Measurements from ENCODE around the gene U2AF1L4.

The U2AF1L4 gene

DNA sequence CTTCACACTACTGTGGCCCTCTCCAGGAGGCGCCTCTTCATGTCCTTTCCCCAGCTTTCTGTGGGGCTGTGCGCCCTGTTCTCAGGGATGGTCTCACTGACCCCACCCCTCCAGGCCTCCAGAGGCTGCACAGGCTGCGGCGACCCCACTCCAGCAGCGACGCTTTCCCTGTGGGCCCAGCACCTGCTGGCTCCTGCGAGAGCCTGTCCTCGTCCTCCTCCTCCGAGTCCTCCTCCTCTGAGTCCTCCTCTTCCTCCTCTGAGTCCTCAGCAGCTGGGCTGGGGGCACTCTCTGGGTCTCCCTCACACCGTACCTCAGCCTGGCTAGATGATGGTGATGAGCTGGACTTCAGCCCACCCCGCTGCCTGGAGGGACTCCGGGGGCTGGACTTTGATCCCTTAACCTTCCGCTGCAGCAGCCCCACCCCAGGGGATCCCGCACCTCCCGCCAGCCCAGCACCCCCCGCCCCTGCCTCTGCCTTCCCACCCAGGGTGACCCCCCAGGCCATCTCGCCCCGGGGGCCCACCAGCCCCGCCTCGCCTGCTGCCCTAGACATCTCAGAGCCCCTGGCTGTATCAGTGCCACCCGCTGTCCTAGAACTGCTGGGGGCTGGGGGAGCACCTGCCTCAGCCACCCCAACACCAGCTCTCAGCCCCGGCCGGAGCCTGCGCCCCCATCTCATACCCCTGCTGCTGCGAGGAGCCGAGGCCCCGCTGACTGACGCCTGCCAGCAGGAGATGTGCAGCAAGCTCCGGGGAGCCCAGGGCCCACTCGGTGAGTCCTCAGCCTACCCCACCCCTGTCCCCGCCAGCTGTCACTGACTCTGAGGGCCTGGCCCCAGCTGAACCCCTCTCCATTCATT is 41.3 kb upstream of the U2AF1L4 start:
- H3K27ac Mint-ChIP-seq = no peak overlapping the region
- H3K36me3 Mint-ChIP-seq = peaks cover 19% of the 10 kb centered on the region
- H3K27me3 Mint-ChIP-seq = no peaks in the 10 kb centered on the region
- DNase-seq = no peak
- H3K4me3 Mint-ChIP-seq = no peak overlapping the region
- H3K9me3 Mint-ChIP-seq = no peaks in the 10 kb centered on the region
- no peaks in the 10 kb centered on the region for H3K4me1 Mint-ChIP-seq
- CTCF ChIA-PET = interaction anchor here (1.1 kb wide), 1 partner anchor 39 kb away, joined by 3 read pairs; no protein-coding TSS in a partner anchor

DNA sequence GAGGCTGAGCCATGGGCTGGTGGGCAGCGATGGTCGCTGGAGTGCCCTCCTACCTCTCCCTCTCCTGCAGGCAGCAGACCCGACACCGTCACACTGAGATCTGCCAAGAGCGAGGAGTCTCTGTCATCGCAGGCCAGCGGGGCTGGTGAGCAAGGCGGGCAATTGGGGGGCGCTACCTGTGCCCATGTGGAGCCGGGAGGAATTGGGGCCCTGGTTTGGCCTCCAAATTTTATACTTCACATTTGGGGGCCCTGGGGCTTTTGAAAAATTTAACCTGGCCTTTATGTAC is 40.1 kb upstream of the U2AF1L4 start:
- Mint-ChIP-seq H3K36me3 (peaks cover 25% of the 10 kb centered on the region), H3K4me1 (no peaks in the 10 kb centered on the region), H3K27me3 (no peaks in the 10 kb centered on the region), H3K4me3 (no peak overlapping the region), H3K27ac (no peak overlapping the region), H3K9me3 (no peaks in the 10 kb centered on the region)
- CTCF ChIA-PET = no interaction called here
- no peak for DNase-seq

DNA sequence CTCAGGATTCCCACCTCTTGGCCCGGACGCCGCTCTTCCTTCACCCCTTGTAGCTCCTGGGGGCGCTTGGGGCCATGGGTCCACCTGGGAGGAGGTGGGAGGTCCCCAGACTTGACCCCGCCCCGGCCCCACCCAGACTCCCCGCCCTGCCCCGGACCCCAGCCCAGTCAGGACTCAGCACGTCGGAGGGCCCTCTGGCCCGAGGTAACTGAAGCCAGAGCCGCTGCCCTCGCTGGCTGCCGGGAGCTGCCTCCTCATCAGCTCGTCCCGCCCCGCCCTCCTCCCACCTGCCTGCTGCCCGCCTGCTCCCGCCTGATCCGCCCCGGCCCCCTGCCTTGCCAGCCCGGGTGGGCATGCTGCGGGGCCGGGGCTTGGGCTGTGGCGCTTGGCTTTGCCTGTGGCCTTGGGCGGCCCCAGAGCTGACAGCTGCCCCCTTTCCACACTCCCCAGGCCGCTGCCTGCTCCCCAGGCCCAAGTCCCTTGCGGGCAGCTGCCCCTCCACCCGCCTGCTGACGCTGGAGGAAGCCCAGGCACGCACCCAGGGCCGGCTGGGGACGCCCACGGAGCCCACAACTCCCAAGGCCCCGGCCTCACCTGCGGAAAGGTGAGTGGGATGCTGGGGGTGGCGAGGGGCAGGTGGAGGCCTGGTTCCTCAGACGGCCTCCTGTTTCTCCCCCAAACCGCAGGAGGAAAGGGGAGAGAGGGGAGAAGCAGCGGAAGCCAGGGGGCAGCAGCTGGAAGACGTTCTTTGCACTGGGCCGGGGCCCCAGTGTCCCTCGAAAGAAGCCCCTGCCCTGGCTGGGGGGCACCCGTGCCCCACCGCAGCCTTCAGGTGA is 39.5 kb upstream of the U2AF1L4 start:
- Mint-ChIP-seq H3K9me3 (no peaks in the 10 kb centered on the region), H3K27me3 (no peaks in the 10 kb centered on the region), H3K4me1 (no peaks in the 10 kb centered on the region), H3K4me3 (no peak overlapping the region), H3K27ac (no peak overlapping the region), H3K36me3 (peaks cover 29% of the 10 kb centered on the region)
- CTCF ChIA-PET = no interaction called here
- DNase-seq = no peak

DNA sequence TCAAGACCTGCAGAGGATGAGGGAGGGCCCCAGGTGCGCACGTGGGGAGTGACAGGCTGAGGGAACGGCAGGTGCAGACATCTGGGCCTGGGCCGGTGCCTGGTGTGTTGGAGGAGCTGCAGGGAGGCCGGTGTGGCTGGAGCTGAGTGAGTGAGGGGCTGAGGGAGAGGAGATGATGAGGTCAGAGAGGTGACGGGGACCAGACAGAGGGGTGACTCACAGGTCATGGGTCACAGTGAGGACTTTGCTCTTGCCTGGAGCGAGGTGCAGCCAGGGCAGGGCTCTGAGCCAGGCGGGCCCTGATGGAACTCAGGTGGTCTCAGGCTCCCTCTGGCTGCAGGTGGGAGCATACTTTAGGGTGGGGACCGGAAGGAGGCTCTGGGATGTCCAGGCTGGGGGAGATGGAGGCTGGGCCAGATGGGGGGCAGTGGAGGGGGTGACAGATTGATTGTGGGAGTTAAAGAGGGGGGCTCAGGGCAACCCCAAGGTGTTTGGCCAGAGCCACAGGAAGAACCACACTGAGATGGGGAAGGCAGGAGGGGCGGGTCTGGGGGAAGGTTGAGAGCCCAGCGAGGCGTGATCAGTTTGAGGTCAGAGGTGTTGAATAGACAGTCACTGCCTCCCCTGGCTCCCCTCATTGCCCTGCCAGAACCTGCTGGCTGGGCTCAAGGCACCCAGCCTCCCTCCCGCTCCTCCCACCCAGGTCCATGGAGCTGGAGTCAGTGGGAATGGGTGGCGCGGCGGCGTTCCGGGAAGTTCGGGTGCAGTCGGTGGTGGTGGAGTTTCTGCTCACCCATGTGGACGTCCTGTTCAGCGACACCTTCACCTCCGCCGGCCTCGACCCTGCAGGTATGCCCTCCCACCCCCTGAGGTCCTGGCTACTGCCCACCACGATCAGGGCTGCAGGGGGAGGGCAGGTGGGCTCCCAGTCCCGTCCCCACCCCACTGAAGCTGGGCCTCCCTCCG is 38.5 kb upstream of the U2AF1L4 start:
- H3K9me3 Mint-ChIP-seq = no peaks in the 10 kb centered on the region
- H3K4me3 Mint-ChIP-seq = no peak overlapping the region
- H3K36me3 Mint-ChIP-seq = peaks cover 34% of the 10 kb centered on the region
- CTCF ChIA-PET = no interaction called here
- no peaks in the 10 kb centered on the region for H3K4me1 Mint-ChIP-seq
- no peak for DNase-seq
- H3K27ac Mint-ChIP-seq = no peak overlapping the region
- no peaks in the 10 kb centered on the region for H3K27me3 Mint-ChIP-seq

DNA sequence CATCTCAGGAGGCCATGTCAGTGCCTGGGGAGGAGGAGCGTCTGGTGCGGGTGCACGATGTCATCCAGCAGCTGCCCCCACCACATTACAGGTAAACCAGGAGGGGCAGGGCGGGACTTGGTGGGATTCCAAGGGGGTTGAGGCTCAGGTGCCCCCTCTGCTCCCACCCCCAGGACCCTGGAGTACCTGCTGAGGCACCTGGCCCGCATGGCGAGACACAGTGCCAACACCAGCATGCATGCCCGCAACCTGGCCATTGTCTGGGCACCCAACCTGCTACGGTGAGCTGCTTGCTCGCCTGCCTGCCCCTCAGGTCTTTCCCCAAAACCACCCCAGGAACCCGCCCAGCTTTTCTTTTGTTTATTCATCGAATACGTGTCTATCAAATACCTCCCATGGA is 37.4 kb upstream of the U2AF1L4 start:
- DNase-seq = no peak

DNA sequence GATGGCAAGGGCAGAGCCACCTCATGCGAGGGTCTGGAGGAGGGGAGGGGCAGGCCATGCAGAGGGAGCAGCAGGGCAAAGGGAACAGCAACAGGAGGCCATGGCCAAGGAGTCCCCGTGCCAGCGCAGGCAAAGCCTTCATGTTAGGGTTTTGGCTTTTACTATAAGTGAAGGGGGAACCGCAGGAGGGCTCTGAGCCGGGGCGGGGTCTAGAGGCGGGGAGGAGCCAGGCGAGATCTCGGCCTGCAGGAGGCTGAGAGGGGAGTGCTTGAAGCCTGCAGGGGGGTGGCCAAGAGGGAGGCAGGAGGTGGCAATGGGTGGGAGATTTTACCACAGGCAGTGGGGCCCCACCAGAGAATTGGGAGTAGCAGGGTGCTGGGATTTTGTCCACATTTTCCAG is 36.4 kb upstream of the U2AF1L4 start:
- H3K9me3 Mint-ChIP-seq = no peaks in the 10 kb centered on the region
- H3K4me3 Mint-ChIP-seq = no peak overlapping the region
- H3K4me1 Mint-ChIP-seq = peaks cover 12% of the 10 kb centered on the region
- DNase-seq = no peak
- H3K27me3 Mint-ChIP-seq = no peaks in the 10 kb centered on the region
- H3K36me3 Mint-ChIP-seq = peaks cover 50% of the 10 kb centered on the region
- no peak overlapping the region for H3K27ac Mint-ChIP-seq
- CTCF ChIA-PET = no interaction called here

More for the DNA sequence above, 37.4 kb upstream of the U2AF1L4 start:
- H3K9me3 Mint-ChIP-seq = no peaks in the 10 kb centered on the region
- H3K4me3 Mint-ChIP-seq = no peak overlapping the region
- H3K27ac Mint-ChIP-seq = no peak overlapping the region
- peaks cover 3% of the 10 kb centered on the region for H3K4me1 Mint-ChIP-seq
- CTCF ChIA-PET = no interaction called here
- peaks cover 42% of the 10 kb centered on the region for H3K36me3 Mint-ChIP-seq
- H3K27me3 Mint-ChIP-seq = no peaks in the 10 kb centered on the region

DNA sequence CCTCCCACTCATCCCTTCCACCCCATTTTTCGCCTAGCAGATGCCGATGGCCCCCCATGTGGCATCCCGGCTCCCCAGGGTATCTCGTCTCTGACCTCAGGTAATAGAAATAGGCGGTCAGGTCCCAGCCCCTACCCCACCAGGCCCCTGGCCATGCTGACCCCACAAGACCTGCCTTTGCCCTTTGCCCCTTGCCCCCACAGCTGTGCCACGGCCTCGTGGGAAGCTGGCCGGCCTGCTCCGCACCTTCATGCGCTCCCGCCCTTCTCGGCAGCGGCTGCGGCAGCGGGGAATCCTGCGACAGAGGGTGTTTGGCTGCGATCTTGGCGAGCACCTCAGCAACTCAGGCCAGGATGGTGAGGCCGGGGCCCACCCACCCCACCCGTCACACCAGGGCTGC is 35.5 kb upstream of the U2AF1L4 start:
- CTCF ChIA-PET = no interaction called here
- Mint-ChIP-seq H3K9me3 (no peaks in the 10 kb centered on the region), H3K27ac (no peak overlapping the region), H3K27me3 (no peaks in the 10 kb centered on the region), H3K4me1 (peaks cover 18% of the 10 kb centered on the region), H3K4me3 (no peak overlapping the region), H3K36me3 (peaks cover 46% of the 10 kb centered on the region)
- no peak for DNase-seq

DNA sequence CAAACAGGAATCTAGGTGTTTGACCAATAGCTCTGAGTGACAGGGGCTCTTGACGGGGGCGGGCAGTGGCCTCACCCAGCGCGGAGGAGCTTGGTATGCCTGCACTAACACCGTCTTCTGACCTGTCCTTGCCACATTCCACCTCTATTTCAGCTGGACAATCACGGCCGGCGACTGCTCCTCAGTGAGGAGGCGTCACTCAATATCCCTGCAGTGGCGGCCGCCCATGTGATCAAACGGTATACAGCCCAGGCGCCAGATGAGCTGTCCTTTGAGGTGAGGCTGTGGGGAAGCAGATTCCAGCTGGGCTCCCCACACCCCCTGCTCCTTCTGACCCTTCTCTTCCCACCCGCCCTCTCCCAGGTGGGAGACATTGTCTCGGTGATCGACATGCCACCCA is 34.8 kb upstream of the U2AF1L4 start:
- no peaks in the 10 kb centered on the region for H3K27me3 Mint-ChIP-seq
- H3K9me3 Mint-ChIP-seq = no peaks in the 10 kb centered on the region
- H3K4me3 Mint-ChIP-seq = no peak overlapping the region
- CTCF ChIA-PET = no interaction called here
- DNase-seq = no peak
- peaks cover 20% of the 10 kb centered on the region for H3K4me1 Mint-ChIP-seq
- H3K36me3 Mint-ChIP-seq = peaks cover 44% of the 10 kb centered on the region
- no peak overlapping the region for H3K27ac Mint-ChIP-seq

DNA sequence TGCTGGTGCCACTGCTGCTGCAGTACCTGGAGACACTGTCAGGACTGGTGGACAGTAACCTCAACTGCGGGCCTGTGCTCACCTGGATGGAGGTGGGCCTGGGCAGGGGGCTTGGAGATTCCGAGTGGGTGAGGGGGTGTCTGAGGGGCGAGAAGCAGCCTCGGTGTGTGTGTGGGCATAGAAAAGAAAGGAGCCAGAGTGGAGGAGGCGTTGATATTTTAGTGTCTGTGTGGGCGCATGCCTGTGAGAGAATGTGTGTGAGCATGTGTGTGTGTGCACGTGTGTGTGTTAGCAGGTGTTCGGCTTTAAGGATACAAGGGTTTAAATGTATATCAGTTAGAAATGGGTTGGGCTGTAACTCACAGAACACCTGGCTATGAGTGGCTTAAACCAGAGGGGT is 33.8 kb upstream of the U2AF1L4 start:
- H3K4me3 Mint-ChIP-seq = no peak overlapping the region
- CTCF ChIA-PET = no interaction called here
- H3K27ac Mint-ChIP-seq = no peak overlapping the region
- no peaks in the 10 kb centered on the region for H3K9me3 Mint-ChIP-seq
- DNase-seq = no peak
- no peaks in the 10 kb centered on the region for H3K27me3 Mint-ChIP-seq
- H3K4me1 Mint-ChIP-seq = peaks cover 28% of the 10 kb centered on the region
- H3K36me3 Mint-ChIP-seq = peaks cover 44% of the 10 kb centered on the region

DNA sequence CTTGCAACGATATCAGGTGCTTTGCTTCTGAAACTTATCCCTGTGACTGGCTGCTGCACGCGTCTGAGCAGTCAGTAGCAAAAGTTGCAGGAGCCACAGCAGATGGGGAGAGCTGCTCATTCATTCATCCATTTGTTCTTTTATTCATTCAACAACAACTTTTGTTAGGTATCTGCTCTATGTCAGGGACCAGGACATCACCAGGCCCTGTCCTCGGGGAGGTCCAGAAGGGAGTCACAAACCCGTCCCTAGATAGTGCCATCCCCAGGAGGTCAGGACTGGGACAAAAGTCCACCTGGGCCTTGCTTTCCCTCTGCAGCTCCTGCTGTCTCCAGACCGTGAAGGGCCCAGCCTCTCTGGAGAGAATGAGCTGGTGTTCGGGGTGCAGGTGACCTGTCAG is 32.7 kb upstream of the U2AF1L4 start:
- Mint-ChIP-seq H3K27ac (no peak overlapping the region), H3K9me3 (no peaks in the 10 kb centered on the region), H3K4me1 (peaks cover 28% of the 10 kb centered on the region), H3K27me3 (no peaks in the 10 kb centered on the region), H3K4me3 (peak overlapping the region; percentile 38), H3K36me3 (peaks cover 38% of the 10 kb centered on the region)
- DNase-seq = no peak
- CTCF ChIA-PET = no interaction called here

DNA sequence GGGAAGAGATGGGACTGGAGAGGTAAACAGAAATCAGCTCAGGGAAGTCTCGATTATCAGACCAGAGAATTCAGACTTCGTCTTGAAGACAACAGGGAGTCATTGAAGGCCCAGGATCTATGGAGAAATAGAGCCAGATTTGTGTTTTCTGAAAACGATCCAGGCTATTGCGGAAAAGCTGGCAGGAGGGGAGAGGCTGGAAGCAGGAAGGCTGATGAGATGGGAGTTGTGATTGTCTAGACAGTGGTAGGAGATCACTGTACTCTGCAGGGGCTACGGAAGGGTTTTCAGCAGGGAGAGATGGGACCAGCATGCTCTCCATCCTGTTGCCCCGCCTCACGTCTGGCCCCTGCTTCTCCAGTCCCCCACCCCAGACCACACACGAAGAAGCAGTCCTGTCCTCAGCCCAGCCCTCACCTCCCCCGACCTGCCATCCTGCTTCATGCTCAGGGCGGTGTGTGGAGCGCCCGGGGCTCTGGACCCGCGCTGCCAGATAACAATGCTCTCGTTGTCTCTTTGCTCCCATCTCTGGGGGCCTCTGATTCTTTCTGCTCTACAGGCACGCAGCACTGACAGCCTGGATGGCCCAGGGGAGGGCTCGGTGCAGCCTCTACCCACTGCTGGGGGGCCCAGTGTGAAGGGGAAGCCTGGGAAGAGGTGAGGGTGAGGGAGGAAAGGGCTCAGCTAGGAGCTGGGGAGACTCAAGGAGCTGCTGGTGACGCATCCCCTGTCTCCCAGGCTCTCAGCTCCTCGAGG is 32.0 kb upstream of the U2AF1L4 start:
- H3K27ac Mint-ChIP-seq = peak overlapping the region; percentile 66
- H3K9me3 Mint-ChIP-seq = no peaks in the 10 kb centered on the region
- peaks cover 28% of the 10 kb centered on the region for H3K4me1 Mint-ChIP-seq
- H3K36me3 Mint-ChIP-seq = peaks cover 33% of the 10 kb centered on the region
- CTCF ChIA-PET = interaction anchor here (0.6 to 1.4 kb wide), 3 partner anchors 12 to 244 kb away, joined by 3 to 5 read pairs (median 4); no protein-coding TSS in a partner anchor
- peak overlapping the region; percentile 81 for H3K4me3 Mint-ChIP-seq
- H3K27me3 Mint-ChIP-seq = no peaks in the 10 kb centered on the region
- no peak for DNase-seq

DNA sequence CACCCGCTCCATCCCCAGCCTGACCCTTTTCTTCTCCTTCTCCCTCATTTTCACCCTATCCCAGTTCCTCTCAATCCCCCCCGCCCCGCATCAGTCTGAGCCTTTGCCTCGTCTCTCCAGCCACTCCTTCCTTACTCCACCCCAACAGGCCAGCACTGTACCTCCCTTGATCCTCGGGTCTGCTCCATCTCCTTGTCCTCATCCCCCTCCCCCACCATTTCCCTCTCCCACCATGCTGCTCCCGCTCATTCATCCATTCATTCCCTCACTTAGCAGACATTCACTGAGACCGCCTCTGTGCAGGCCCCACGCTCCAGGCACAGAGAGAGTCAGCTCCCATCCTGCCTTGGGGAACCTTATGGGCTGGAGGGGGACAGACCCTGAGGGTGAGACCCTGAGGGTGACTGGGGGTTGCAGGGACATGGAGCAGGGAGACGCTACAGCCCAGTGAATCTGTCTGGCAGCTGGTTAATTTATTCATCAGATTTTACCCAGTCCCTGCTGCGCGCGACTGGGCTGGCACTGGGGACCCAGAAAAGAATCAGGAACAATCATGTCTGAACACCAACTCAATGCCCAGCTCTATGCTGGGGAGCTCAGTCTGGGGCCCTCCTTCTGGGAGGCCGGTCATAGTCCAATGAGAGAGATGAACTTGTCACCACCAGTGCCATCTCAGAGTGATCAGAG is 31.0 kb upstream of the U2AF1L4 start:
- H3K4me1 Mint-ChIP-seq = peaks cover 28% of the 10 kb centered on the region
- H3K27ac Mint-ChIP-seq = peak overlapping the region; percentile 64
- CTCF ChIA-PET = interaction anchor here (0.6 to 1.4 kb wide), 4 partner anchors 11 to 245 kb away, joined by 3 to 5 read pairs (median 4); no protein-coding TSS in a partner anchor
- DNase-seq = no peak
- no peaks in the 10 kb centered on the region for H3K9me3 Mint-ChIP-seq
- peaks cover 28% of the 10 kb centered on the region for H3K36me3 Mint-ChIP-seq
- peak overlapping the region; percentile 81 for H3K4me3 Mint-ChIP-seq
- no peaks in the 10 kb centered on the region for H3K27me3 Mint-ChIP-seq
